Cardiac fibroblast (primary cell): ENCODE results near the gene RNF214.

ENCODE experiments used
- DNase-seq, 2 donors: peaks; one replicate each; pipeline versions ENCODE4 v3.0.0 to v3.0.0-alpha.2; 2010; ENCODE audit warnings: low read depth in 2 of 2
- H3K4me3 ChIP-seq, 2 donors: replicated peaks in 1 of 2; 1 replicate in 1 of 2; 2 replicates in 1 of 2; pipeline ENCODE4 v1.5.1; 2011; ENCODE audit warnings: low read depth in 2 of 2, low read length in 2 of 2, mild to moderate bottlenecking in 2 of 2, moderate library complexity in 1 of 2
- TF ChIP-seq, protein P1 (sequence below): IDR thresholded peaks from one replicate; pipeline ENCODE4 v1.5.1; 2011; ENCODE audit warnings: low read depth, mild to moderate bottlenecking, low read length, inconsistent platforms

The RNF214 gene

GRCh38 chr11:117210620-117211019, 21.9 kb upstream of the RNF214 start:
- peak in 1 of 2 donors; percentile 27 for DNase-seq
- TF ChIP-seq, protein P1, sequence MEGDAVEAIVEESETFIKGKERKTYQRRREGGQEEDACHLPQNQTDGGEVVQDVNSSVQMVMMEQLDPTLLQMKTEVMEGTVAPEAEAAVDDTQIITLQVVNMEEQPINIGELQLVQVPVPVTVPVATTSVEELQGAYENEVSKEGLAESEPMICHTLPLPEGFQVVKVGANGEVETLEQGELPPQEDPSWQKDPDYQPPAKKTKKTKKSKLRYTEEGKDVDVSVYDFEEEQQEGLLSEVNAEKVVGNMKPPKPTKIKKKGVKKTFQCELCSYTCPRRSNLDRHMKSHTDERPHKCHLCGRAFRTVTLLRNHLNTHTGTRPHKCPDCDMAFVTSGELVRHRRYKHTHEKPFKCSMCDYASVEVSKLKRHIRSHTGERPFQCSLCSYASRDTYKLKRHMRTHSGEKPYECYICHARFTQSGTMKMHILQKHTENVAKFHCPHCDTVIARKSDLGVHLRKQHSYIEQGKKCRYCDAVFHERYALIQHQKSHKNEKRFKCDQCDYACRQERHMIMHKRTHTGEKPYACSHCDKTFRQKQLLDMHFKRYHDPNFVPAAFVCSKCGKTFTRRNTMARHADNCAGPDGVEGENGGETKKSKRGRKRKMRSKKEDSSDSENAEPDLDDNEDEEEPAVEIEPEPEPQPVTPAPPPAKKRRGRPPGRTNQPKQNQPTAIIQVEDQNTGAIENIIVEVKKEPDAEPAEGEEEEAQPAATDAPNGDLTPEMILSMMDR: no peak

GRCh38 chr11:117212697-117213355, 19.6 kb upstream of the RNF214 start:
- TF ChIP-seq, protein P1: no peak
- DNase-seq: no peak
- no peak overlapping the region for H3K4me3 ChIP-seq

More at GRCh38 chr11:117210620-117211019, 21.9 kb upstream of the RNF214 start:
- H3K4me3 ChIP-seq: no peak overlapping the region

DNA sequence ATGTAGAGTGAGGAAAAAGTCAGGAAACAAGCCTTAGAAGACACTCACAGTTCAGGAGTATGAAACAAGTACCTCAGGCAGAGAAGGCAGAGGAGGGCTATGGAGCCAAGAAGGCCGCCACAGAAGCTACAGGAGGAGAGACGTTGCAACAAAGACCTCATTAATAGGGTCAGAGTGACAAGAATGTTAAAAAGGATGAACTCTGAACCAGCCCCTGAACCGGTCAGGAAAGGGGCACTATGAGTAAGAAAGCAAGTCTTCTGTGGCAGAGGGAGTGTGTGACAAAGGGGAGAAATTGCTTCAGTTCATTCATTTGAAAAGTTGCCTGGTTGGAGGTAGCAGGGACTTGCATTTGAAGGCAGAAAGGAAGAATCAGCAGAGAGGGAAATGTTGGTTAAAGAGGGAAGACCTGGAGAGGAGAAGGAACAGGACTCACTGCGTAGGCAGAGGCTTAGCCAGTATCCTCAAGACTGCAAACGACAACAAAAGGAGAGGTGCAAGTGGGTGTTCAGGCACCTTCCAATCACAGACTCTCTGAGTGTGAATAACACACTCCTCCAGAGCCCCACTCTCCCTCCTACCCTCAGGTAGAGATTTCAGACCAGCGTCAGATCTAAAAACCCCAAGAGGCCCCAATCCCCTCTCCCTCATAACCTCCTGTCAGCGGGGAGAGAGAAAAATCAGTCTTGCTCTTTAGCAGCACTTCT, 17.9 kb upstream of the RNF214 start:
- H3K4me3 ChIP-seq: no peak overlapping the region
- TF ChIP-seq, protein P1: no peak
- DNase-seq: no peak

DNA sequence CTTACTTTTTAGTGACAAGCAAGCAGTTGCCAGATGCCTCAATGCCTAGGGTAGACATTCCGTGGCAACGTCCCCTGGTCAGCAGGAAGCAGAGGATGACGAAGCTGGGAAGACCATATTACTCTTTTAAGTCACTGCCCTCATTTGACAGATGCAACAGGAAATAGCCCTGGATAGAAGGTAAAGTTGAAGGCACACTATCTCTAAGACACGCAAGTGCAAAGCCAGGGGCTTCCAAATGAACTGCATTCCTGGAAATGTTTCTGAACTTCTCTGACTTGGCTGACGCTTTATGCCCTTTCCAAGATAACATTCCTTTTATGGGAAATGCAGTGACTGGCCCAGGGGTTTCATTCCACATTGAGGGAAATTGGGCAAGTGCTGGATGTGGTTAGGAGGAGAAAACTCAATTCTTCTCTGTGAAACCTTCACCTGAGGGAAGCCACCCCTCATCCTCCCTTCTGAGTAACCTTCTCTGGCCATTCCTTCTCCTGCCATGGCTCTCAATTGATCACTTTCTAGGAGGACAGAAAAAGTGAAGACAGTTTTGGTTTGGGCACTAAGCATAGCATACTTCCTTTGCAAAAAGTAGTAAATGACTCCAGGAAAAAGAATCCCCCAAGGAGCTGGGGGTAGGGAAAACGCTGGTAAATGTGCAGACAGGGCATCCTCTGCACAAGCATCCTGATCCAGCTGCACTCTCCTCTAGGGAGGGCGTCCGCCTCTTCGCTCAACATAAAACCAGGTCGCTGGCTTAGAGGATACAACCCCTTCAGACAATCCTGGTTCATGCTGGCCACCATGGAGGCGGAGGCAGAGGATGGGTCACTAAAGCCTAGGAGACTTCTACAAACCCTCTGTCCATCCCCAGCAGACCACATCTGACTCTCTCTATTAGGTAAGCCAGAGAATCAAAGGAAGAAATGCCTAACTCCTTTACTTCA, 15.1 kb upstream of the RNF214 start:
- TF ChIP-seq, protein P1: no peak
- DNase-seq: peak; percentile 79 to 98
- H3K4me3 ChIP-seq: peak overlapping the region in 1 of 2 donors; percentile 2

DNA sequence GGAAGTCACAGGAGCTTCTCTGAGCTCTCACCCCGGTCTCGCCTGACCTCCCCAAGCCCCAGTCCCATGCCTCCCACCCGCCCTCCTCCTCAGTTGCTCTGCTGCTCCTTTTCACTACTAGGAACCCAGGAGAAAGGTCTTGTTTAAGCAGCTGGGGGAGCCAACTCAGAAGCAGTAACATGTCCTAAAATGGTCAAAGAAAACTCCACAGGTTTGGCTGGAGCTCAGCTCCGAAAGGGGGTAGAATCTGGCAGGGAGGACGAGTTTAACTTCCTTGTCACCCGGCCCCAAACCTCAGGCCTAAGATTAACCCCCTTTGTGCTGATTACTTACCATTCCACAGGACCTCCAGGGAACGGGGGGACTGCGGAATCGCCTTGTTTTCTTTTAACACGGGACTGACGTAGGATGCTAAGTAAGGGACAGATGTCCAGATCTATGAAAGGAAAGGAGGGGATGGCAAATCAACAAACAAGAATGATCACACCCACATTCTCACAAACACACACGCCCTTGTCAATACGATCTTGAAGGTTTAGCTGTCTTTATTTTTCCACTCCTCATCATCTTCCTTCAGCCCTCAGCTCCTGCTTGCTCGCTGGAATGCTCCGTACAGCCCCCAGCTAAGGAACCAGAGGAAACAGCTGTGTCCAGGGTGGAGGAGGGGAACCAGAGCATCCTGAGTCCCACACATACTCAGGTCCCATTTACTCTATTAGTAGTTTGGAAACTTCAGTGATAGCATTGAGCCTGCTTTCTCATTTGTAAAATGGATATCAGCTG, 14.1 kb upstream of the RNF214 start:
- TF ChIP-seq, protein P1: no peak
- peak; percentile 75 to 91 for DNase-seq
- H3K4me3 ChIP-seq: no peak overlapping the region

DNA sequence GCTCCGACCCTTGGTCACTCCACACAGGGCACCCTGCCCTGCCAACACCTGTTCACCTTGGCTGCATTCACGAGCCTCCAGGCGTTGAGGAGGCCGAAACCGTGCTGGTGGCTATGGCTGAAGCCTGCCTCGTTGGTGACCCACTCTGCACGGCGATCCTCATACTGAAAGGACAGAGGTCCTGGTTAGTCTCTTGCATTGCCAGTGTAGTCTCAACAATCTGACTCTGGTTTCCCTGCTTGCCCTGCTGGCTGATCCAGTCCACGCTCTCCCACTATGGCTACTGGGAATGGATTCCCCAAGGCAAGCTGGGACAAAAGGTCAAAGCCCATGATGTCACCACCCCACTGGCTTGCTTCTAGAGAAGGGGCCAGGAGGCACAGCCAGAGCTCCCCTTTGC, 13.5 kb upstream of the RNF214 start:
- TF ChIP-seq, protein P1: no peak
- DNase-seq: no peak
- no peak overlapping the region for H3K4me3 ChIP-seq
